Mucosa of rectum (tissue), 2 donors: Measurements from ENCODE around the gene DMD.
"Not testable (repeated sequence)": the region's sequence is repeated elsewhere in the genome, so short reads cannot be mapped to it uniquely, and the experiment has no call there.

Experiments
- H3K27ac ChIP-seq, 2 donors: one replicate each; pipeline ENCODE4 v1.7.0; 2013; ENCODE audit warnings: inconsistent platforms in 2 of 2, low read depth in 2 of 2, low read length in 2 of 2
- H3K27me3 ChIP-seq, 2 donors: one replicate each; pipeline ENCODE4 v1.7.0; 2013; ENCODE audit warnings: low read length in 2 of 2; ENCODE audit not compliant: control insufficient read depth in 2 of 2, insufficient read depth in 2 of 2
- H3K36me3 ChIP-seq, 2 donors: one replicate each; pipeline ENCODE4 v1.7.0; 2013; ENCODE audit warnings: low read length in 2 of 2; ENCODE audit not compliant: control insufficient read depth in 2 of 2, insufficient read depth in 2 of 2
- H3K4me1 ChIP-seq, 2 donors: one replicate each; pipeline ENCODE4 v1.7.0; 2013; ENCODE audit warnings: low read length in 2 of 2, mild to moderate bottlenecking in 1 of 2; ENCODE audit not compliant: control insufficient read depth in 2 of 2, insufficient read depth in 2 of 2
- H3K4me3 ChIP-seq, 2 donors: one replicate each; pipeline ENCODE4 v1.7.0; 2013; ENCODE audit warnings: low read length in 2 of 2
- H3K9ac ChIP-seq, 2 donors: one replicate each; pipeline ENCODE4 v1.7.0; 2013; ENCODE audit warnings: low read length in 2 of 2, low read depth in 1 of 2, mild to moderate bottlenecking in 1 of 2
- H3K9me3 ChIP-seq, 2 donors: one replicate each; pipeline ENCODE4 v1.7.0; 2013; ENCODE audit warnings: low read length in 2 of 2; ENCODE audit not compliant: control insufficient read depth in 2 of 2
- donor health status: healthy.
- donor health status: Normal muscosa, but diverticular disease.

DMD gene

GRCh38 chrX:31423609-31424189, 1787.7 kb downstream of the DMD start:
- Histone ChIP-seq H3K4me3 (no peak overlapping the region), H3K27me3 (no peaks in the 10 kb centered on the region), H3K9ac (no peak overlapping the region), H3K4me1 (peaks cover 0 to 2% of the 10 kb centered on the region in 2 donors), H3K27ac (no peak overlapping the region), H3K36me3 (no peaks in the 10 kb centered on the region), H3K9me3 (no peaks in the 10 kb centered on the region)

DNA sequence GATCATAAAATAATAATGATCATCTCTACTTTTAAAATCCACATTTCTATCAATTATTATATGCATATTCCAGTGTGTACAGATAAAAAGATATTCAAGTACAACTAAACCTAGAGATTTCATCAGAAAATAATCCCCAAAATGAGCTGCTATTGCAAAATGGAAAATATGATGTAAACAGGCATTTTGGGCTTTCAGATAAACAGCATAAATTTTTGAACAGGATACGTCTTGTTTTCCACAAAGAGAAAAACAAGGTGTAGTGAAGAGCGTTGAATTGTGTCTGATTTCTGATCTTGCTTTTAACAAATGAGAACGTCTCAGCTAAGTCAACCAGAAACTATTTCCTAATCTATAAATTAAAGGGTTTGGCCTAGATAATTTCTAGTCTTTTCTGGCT, 1789.9 kb downstream of the DMD start:
- Histone ChIP-seq H3K36me3 (no peaks in the 10 kb centered on the region), H3K27ac (no peak overlapping the region), H3K4me1 (peaks cover 0 to 2% of the 10 kb centered on the region in 2 donors)

GRCh38 chrX:31420711-31421151, 1790.6 kb downstream of the DMD start:
- Histone ChIP-seq H3K9ac (no peak overlapping the region), H3K4me3 (no peak overlapping the region), H3K36me3 (no peaks in the 10 kb centered on the region), H3K4me1 (peaks cover 0 to 2% of the 10 kb centered on the region in 2 donors), H3K27me3 (no peaks in the 10 kb centered on the region), H3K27ac (no peak overlapping the region), H3K9me3 (no peaks in the 10 kb centered on the region)

More for the DNA sequence above, 1789.9 kb downstream of the DMD start:
- no peaks in the 10 kb centered on the region for H3K9me3 ChIP-seq
- no peak overlapping the region for H3K9ac ChIP-seq
- no peaks in the 10 kb centered on the region for H3K27me3 ChIP-seq
- H3K4me3 ChIP-seq = no peak overlapping the region

DNA sequence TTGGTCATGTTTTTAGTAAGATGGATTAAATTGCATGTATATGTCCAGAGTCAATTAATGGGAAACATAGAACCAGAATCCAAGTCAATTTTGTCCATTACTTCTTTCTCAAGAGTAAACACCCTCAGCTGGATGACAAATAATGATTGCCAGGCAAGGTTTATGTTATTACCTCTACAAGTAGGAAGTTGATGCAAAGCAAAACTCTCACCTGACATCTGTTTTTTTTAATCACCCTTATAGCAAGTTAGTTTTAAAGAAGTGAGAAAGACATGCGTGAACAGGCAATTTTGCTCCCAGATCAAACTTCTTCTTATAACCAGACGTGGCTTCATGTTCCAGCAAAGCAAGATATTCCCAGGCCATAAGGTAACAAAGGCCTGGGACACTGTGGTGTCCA, 1791.0 kb downstream of the DMD start:
- no peaks in the 10 kb centered on the region for H3K36me3 ChIP-seq
- peaks cover 0 to 2% of the 10 kb centered on the region in 2 donors for H3K4me1 ChIP-seq
- no peaks in the 10 kb centered on the region for H3K9me3 ChIP-seq
- no peaks in the 10 kb centered on the region for H3K27me3 ChIP-seq
- H3K4me3 ChIP-seq = no peak overlapping the region
- no peak overlapping the region for H3K9ac ChIP-seq
- no peak overlapping the region for H3K27ac ChIP-seq

DNA sequence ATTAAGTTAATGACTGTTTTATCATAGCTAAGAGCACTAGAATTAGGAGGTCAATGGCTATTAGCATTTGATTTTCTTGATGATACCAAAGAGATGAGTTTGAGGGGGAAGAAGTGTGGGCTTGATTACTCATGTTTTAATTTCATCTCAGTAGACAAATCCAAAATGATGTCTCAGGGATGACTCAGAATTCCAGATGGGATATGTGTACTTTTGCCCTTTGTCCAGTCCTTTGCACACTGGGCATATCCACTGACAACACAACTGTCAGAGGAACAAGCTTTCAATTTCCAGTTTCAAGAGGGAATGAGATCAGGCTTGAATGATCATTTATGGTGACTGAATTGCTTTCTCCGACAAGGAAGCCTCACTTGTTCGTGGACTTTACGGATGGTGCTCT, 1814.2 kb downstream of the DMD start:
- H3K9me3 ChIP-seq = no peaks in the 10 kb centered on the region
- H3K36me3 ChIP-seq = no peaks in the 10 kb centered on the region
- H3K27me3 ChIP-seq = no peaks in the 10 kb centered on the region
- no peak overlapping the region for H3K9ac ChIP-seq
- H3K27ac ChIP-seq = no peak overlapping the region
- no peaks in the 10 kb centered on the region for H3K4me1 ChIP-seq
- no peak overlapping the region for H3K4me3 ChIP-seq

DNA sequence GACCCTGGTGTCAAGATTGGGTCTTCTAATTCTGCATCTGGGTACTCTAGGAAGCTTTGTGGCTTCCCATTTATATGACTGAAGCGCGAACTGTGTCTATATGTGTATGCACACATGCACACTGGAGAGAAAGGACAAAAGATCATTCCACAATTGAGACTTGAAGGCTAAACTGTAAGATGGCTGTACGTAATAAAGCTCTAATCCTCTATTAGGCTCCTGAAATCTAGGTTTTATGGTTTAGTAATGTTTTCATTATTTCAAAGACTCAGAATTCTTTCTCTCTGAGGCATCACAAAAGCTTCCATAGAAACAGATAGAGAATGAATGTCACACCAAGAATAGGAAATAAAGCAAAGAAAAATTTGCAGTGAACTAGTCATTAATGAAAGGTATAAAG, 1818.8 kb downstream of the DMD start:
- H3K4me3 ChIP-seq = no peak overlapping the region
- no peaks in the 10 kb centered on the region for H3K9me3 ChIP-seq
- no peak overlapping the region for H3K9ac ChIP-seq
- no peaks in the 10 kb centered on the region for H3K4me1 ChIP-seq
- H3K27me3 ChIP-seq = no peaks in the 10 kb centered on the region
- no peak overlapping the region for H3K27ac ChIP-seq
- no peaks in the 10 kb centered on the region for H3K36me3 ChIP-seq

- no peaks in the 10 kb centered on the region for H3K4me1 ChIP-seq
- H3K27me3 ChIP-seq = no peaks in the 10 kb centered on the region
- no peaks in the 10 kb centered on the region for H3K9me3 ChIP-seq
- H3K27ac ChIP-seq = no peak overlapping the region
- H3K36me3 ChIP-seq = no peaks in the 10 kb centered on the region
- H3K4me3 ChIP-seq = no peak overlapping the region
- H3K9ac ChIP-seq = no peak overlapping the region
These were observed 1822.4 kb downstream of the DMD start for GRCh38 chrX:31388946-31389345.

DNA sequence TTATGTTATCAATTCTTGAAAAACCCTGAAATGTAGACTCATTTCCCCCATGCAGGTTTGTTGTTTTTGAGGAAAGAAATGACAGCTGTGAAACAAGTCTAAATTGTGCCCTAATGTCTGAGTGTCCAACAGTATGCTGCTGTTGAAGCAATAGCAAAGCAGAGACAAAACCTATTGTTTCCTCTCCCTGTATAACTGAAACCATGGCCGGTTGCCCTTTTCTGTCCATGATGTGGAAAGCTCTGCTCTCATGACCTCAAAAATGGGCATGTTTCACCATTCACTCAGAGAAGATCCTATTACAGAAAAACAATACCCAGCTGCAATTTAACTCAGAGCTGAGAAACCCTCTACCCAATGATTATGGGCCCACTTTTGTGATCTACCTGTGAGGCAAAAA, 1826.9 kb downstream of the DMD start:
- H3K27me3 ChIP-seq = no peaks in the 10 kb centered on the region
- no peak overlapping the region for H3K4me3 ChIP-seq

GRCh38 chrX:31383991-31384390, 1827.4 kb downstream of the DMD start:
- H3K4me1 ChIP-seq = no peaks in the 10 kb centered on the region
- H3K9me3 ChIP-seq = no peaks in the 10 kb centered on the region
- H3K27ac ChIP-seq = no peak overlapping the region
- no peaks in the 10 kb centered on the region for H3K36me3 ChIP-seq
- no peak overlapping the region for H3K9ac ChIP-seq
- H3K27me3 ChIP-seq = no peaks in the 10 kb centered on the region
- no peak overlapping the region for H3K4me3 ChIP-seq

More for the DNA sequence above, 1826.9 kb downstream of the DMD start:
- H3K9me3 ChIP-seq = no peaks in the 10 kb centered on the region
- H3K9ac ChIP-seq = no peak overlapping the region
- H3K27ac ChIP-seq = no peak overlapping the region
- H3K36me3 ChIP-seq = no peaks in the 10 kb centered on the region
- H3K4me1 ChIP-seq = no peaks in the 10 kb centered on the region

GRCh38 chrX:31378973-31379372, 1832.4 kb downstream of the DMD start:
- H3K36me3 ChIP-seq, H3K4me3 ChIP-seq, H3K4me1 ChIP-seq, H3K9me3 ChIP-seq, H3K9ac ChIP-seq, H3K27me3 ChIP-seq, H3K27ac ChIP-seq: not testable (repeated sequence)

DNA sequence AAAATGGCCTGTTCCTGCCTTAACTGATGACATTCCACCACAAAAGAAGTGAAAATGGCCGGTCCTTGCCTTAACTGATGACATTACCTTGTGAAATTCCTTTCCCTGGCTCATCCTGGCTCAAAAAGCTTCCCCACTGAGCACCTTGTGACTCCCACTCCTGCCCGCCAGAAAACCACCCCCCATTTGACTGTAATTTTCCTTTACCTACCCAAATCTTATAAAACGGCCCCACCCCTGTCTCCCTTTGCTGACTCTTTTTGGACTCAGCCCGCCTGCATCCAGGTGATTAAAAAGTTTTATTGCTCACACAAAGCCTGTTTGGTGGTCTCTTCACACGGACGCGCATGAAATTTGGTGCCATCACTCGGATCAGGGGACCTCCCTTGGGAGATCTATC, 1833.5 kb downstream of the DMD start:
- not testable (repeated sequence) for H3K9ac ChIP-seq, H3K4me1 ChIP-seq, H3K27me3 ChIP-seq, H3K4me3 ChIP-seq, H3K9me3 ChIP-seq, H3K27ac ChIP-seq, H3K36me3 ChIP-seq
